ENCODE results near the gene RFK.

GRCh38 chr9:76349865-76350264, 44.4 kb downstream of the RFK start:
- TF ChIP-seq POLR2A (IDR thresholded peaks at IDR 0.05) (no peak), CTCF (IDR thresholded peaks at IDR 0.05) (no peak)

Measured in Peyer's patch (tissue), 4 donors.